Fibroblast of peridontal ligament (primary cell): ENCODE results near the gene GAB3.
A peak's percentile ranks its signal among the peaks of the same experiment; 100 is the strongest.

Source experiments
- DNase-seq: peaks from one replicate; pipeline ENCODE4 v3.0.0-alpha.2; 2010; ENCODE audit errors: extremely low read depth

Gene GAB3

DNA sequence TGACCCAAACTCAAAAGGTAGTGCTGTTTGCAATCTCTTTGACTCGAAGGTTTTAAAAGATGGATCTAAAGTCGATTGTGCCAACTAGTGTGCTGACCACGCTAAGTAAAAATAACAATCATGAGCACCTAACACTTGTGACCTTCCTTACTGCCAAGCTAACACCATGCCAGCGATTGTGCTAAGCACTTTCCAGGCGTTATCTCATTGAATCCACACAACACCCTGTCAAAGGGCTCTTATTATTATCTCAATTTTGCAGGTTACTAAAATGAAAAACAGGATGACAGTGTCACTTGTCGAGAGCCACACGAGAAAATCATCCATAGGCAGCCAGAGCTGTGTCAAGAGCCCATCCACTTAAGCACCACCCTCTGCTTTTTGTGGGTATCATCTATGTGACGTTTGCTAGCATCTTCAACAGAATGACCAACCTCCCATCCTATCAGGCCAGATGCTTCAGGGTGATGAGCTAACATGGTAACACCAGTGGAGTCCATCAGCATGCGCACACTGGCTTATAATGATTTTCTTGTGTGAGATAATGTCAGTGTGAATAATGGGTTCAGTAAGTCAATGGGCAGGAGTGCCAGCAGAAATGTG is 893 bp upstream of the GAB3 start:
- DNase-seq = no peak

DNA sequence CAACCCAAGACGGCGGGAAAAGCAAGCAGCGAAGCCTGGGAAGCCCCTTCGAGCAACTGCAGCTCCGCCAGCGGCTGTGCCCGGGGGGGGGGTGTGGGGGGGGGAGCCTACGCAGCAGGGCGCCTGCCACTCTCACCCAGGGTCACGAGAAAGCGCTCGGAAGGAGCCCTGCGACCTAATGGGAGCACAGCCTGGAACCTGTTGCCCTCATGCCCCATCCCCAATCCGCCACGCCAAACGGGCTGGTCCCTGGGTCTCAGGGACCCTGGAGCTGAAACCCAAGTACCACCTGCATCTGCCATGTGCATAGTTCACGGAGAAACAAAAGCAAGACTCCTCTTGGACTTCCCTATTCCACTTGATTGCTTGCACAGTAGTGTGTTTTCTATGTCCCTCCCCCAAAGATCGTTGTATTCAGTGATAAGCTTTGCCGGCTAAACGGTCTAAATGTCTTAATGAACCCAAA is 359 bp upstream of the GAB3 start:
- no peak for DNase-seq

DNA sequence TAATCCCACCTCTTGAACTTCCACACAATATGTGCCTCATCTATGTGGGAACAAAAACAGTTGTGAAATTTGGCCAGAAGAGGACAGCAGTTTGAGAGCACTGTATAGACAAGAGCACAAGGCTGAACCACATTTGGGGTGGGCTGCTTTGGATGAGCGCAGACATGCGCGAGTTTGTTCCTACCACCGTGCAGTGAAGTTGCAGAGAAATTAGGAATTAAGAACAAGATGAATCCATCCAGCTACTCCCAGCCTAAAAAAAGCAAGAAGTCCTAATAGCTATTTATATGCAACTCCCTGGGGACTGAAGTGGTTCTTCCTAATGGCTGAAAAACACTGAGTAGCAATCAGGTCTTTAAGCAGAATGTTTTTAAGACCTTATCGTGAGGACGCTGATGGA is 1.0 kb downstream of the GAB3 start:
- DNase-seq = no peak

DNA sequence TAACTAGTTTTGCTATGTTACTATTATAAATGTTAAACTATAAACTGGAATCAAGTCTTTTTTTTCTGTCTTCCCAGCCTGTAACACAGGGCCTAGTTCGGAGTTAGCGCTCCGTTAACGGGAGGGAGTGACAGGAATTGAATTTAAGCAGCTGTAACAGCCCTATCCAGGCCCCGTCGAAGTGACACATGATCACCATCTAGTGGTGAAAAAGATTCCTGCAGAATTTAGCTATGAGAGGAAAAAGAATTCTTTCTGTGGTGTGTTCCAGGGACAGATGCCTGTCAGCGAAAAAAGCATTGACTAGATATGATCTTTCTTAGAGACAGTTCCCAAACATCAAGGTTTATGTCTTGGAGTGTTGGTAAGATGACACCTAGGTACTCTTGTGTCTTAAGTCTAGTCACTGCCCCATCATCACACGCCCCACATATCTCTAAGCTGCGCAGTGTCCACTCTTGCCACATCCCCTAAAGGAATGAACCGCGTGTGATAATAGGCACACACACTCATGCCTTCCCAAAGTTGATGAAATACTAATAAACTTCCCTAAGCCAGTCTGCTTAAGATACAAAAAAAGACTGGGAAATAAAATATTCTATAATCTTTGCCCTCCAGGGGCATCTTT is 2.1 kb downstream of the GAB3 start:
- DNase-seq = peak; percentile 69

DNA sequence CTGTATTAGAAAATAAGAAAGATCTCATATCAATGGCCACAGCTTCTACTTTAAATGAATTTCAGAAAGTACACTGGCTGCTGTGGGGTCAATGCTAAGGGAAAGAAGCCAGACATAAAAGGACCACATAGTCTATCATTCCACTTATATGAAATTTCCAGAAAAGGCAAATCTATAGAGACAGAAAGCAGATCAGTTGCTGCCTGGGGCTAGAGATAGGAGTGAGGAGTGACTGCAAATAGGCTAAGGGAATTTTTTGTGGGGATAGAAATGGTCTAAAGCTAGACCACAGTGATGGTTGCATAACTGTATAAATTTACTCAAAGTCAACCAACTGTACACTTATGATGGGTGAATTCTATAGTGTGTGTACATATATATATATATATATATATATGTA is 8.3 kb downstream of the GAB3 start:
- no peak for DNase-seq

DNA sequence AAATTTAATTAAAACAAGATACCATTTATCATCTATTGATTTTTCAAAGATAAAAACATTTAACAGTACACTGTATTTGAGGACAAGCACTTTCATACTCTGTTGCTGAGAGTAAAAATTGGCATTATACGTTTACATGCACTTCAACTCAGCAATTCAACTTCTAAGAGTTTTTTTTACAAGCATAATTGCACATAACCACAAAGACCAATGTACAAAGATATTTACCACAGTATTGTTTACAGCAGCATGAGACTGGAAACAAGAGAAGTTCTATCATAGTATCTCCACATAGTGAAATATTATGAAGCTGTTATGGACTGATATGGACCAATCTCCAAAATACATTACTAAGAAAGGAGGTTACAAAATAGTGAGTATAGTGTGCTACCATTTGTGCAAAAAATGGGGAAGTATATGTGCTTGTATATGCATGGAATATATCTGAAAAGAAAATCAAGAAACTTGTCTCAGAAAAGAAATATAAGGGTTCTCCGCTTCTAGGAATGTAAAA is 10.9 kb downstream of the GAB3 start:
- no peak for DNase-seq

DNA sequence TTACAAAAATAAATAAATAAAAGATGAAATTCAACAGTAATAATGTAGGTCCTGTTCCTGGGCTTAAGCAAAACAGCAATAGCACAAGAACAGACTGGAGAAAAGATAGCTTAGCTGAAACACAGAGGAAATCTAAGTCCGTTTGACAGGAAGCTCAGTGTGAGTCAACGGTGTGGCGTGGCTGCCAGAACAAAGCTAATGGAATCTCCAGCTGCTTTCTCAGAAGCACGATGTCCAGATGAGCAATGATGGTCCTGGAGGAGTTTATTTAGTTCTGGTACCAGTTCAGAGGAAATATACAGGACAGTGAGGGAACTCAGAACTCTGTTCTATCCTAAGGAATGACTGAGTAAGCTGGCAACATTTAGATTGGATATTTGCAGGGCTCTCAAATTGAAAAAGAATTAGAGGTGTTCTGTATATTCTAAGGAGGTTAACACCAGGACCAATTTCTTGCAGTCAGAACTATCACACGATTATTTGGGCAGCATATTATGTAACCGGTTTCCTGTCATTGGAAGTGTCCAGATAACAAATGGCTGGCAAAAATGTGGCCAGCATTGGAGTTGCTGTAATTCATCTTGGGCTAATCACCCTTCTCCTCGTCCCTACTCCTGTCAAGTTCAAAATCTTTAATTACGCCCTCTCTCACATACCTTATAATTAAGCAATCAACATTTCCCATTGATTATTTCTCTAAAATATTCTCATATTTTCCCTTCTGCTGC is 12.7 kb downstream of the GAB3 start:
- DNase-seq = peak; percentile 75

DNA sequence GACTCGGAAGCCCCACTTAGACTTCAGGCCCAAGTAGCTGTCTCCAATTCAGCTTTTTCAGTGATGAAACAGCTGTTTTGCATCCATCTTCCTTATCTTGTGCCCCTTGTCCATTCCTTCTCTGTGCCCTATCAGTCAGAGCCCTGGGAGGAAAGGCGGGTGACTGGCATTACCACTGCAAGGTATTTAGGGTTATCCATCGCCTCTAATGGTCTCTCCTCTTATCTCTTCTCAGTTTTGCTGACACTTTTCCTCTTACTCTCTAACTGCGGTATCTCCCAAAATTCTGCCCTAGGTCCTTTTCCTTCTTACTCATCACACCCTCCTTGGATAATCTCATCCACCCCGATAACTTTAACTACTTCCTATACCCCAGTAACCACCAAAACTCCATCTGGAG is 13.7 kb downstream of the GAB3 start:
- no peak for DNase-seq

DNA sequence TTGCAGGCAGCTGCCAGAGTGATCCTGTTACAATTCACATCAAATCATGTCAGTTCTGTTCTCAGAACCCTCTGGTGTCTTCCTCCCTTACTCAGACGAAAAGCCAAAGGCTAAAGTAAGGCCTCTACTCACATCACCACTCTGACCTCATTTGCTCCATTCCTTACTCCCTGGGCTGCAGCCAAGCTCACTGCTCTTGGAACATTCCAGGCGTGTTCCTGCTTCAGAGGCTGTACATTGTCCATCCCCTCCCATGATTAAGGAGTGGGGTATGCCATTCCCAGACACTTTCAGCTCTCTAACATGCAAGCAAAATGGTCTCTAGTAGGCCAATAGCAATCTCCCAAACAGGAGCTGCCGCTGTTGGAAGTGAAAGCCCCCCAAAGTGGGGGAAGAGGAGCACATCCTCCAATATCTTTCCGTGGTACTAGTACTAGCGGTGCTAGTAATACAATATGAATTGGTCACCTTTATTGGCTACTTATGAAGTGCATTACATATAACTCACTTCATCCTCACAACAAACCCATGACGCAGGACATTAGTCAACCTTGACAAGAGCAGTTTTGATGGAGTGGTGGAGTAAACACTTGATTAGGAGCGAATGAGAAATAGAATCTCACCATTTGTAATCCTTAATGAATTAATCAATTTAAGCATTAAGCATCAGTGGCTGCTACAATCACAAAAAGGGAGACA is 15.0 kb downstream of the GAB3 start:
- peak; percentile 77 for DNase-seq

DNA sequence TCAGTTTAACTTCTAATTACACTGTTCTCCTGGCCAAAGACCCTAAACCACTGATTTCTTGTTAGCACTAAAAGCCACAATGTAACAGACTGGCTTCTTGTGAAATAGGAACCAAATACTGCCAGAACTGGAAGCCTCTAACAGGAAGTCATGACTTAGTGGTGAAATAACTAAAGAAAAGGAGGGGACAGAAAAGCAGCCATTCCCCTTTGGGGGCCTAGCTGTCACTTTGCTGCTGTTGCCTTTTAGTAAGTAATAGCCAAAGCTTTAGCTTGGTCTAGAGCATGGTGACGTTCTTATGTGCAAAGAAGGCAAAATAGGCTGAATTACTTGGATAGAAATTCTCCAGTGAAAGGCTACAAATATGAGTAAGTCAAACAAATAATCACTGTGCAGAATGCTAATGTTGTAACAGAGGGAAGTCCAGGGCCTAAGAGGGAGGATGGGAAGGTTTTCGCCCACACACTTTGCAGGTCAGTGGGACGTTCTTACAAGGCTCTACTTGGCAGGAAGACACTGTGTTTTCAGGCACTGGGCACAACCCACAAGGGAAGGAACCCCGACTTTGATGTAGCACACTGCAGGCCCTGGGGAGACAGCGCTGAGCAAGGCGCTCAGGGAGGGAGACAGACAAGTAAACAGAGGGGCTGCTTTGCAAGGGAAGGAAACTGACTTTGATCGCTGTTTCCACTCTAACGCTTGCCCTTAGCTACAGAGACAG is 16.7 kb downstream of the GAB3 start:
- DNase-seq = peak; percentile 75

DNA sequence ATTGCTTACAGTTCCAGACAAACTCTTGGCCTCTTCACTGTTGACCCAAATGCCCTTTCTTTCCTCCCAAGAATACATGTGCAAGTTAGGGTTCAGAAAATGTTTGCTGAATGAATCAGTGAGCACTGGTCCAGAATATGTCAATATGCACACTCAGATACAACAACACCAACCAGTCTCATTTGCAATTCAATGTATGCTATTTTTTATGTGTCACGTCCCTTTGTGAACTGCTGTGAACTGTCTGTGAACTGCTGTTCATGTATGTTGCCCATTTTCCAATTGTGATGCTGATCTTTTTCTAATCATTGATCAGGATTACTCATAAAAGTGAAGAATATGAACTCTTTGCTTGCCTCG is 17.8 kb downstream of the GAB3 start:
- peak; percentile 58 for DNase-seq

DNA sequence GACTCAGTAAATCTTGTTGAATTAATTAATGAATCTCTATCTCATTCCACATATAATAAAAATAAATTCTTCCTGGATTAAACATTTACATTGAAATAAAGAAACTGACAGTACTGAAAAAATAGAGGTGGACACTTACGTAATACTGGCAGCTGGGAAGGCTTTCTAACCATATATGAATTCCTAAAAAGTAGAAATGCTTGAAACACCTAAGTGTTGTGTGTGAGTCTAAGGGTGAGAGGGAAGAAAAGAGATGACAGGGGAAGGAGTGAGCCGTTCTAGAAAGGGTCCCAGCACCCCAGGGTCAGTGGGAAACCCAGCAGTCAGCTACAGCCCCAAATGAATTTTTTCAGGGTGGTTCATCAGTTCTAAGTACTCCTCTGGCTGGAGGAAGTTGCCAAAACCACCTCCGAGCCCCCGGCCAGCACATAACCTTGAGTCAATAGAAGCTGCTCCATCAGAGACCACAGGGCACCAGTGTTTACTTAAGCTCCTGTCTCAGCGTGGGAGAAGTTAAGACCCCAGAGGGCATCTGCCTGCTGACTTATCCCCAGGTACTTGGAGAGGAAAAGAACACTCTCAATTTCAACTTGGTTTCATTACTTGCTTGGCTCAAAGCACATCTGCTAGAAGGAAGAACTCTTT is 18.3 kb downstream of the GAB3 start:
- DNase-seq = no peak

DNA sequence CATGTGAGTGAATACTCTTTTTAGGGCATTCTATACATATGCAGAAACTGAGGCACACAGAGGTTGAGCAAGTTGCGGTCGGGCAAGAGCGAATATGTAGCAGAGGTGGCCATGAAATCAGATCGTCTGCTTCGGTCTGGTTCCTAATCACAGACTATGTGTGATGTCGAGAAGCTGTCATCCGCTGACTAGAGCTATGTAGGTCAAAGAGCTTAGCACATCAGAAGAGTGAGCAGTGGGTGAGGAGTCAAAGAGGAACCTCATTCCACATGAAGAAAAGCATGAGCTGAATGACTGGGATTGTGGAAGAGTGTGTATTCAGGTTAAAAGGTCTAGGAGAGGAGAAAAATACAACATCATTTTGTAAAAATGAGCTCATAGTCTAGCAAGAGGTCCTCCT is 19.0 kb downstream of the GAB3 start:
- no peak for DNase-seq

DNA sequence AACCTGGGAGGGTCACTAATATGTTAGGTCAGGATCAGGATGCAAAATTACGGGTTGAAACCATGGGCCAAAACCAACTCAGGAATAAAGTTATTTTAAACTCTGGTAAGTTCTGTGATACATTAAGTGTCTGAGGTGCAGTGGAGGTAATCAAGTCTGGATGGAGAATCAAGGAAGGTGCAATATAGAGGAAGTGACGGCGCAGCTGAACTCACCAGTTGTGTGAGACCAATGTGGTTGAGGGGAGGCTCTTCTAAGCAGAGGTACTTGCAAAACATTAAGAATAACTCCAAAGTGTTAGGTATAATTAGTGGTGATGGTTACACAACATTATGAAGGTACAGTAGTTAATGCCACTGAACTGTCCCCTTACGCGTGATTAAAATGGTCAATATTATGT is 19.7 kb downstream of the GAB3 start:
- DNase-seq = no peak

DNA sequence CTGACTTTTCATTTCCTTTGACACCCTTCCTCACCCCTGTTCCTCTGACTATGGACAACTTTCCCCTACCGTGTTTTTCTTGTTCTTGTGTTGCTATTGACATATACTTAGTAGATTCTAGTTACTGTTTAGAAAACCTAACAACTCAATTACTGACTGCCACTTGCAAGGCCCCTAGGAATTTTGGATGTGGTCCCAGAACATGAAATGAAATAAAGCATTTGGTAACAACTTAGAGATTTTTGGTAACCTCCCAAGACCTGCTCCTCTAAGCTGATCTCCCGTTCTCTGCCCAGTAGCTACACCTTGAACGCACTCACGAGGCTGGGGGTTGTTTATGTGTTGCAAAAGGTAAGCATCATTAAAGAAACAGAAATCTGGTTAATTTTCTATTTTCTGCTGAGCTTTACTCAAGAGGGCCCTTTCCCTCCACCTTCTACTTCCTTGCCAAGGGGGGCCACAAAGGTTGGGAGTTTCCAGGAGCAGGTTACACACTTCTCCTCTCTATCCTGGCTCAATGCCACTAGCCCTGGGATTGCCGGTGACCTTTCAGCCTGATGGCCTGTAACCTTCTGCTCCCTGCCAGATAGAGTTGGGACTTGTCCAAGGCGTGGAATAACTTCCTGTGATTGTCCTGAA is 20.5 kb downstream of the GAB3 start:
- peak; percentile 87 for DNase-seq

DNA sequence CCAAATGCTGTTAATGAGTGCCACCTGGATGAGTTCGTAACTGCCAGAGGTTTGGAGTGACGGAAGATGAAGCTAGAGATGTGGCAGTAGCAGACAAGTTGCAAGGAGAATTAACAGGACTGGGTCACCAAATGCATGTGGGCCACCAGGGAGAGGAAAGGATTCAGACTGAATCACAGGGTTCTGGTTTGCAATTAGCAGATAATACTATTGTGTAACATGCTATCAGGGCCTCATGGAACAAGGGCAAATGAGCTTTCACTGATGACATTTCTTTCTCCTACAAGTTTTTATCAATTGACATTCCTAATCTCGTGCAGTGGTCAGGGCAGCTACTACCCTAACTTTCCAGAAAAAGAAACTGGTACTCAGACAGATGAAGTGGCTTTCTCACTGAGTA is 21.4 kb downstream of the GAB3 start:
- no peak for DNase-seq

DNA sequence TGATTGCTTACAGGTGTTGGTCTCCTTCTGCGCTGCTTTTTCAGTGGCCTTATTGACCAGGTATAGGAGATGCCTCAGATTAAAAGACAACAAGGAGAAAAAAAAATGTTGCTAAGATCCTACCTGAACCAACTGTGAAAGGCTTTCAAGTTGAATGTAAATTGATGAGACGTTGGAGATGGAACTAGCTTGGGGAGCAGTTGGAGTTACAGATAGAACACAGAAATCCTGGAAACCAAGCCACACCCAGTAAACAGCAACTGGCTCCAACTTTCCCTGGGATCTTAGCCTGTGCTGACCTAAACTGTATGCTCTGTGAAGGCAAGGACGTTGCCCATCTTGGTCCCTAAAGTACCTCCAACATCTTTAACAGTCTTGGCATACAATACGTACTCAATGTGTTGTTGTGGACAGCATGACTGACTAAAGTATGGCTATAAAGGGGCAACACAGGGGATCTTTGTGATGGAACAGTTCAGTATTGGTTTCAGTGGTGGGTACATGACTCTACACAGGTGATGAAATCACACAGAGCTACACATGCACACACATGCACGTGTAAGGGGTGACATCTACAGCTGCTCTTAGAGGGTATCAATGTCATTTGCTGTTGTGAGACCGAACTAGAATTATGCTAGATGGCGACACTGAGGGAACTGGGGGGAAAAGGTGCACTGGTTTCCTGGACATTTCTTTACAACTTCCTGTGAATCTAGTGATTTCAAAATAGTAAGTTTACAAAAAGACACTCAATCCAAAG is 22.3 kb downstream of the GAB3 start:
- DNase-seq = no peak

DNA sequence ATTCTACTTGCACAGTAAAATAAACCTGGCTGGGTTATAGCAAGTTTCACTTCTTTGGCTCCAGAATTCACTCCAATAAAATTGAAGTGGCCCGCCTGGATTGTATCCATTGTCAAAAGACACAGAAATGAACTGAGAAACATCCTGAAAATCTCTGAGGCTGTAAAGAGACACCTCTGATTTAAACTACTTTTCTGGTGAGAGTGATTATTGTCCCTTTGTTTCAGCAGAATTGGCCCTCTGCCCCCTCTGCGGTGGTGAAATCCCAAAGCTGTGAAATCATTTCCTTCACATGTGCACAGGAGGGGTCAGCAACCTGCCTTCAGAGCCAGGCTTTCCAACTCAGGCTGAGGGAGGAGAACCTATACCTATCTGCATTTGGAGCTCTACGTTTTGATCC is 23.0 kb downstream of the GAB3 start:
- DNase-seq = peak; percentile 29

DNA sequence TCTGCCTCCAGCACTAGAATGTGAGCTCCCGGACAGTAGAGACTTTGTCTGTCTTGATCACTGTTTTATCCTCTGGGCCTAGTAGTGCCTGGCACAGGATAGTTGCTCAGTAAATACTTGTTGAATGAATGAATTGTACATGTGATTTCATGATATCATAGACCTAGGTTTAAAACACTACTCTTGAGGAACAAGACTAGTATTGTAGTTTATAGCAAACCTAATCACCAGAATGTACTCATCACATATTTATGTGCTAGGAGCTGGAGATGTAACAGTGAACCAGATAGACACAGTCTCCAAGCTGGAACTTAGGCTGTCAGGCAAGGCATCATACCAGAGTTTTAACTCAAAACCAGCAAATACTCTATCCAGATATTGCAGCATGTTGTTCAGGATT is 23.5 kb downstream of the GAB3 start:
- peak; percentile 18 for DNase-seq
